ENCODE data around the gene TRAPPC2. TPM values are rescaled to one million over a fixed set of nuclear protein-coding genes. Genes with fewer than 3 reads are reported as not detected.
"Not testable (repeated sequence)": the region's sequence is repeated elsewhere in the genome, so short reads cannot be mapped to it uniquely, and the experiment has no call there.

Gene TRAPPC2
- total RNA-seq, 1 donor from 2014 or later: 7.1 TPM

DNA sequence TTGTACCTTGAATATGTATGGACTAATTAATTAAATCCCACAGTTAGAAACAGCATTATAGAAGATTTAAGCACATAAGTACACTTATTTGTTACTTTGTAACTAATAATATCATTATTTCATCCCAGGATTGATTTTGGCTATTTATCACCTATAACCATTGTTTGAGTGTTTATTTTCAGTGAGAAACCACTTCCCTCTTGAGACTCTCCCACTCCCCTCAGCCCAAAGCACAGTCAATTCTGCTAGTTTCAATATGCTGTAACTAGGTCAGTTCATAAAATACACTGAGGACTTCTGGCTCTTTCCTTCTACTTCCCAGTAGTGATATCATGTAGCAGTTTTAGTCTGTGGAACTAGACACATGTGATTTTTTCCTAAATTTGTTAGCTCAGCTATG lies 16.4 kb upstream of the TRAPPC2 start:
- ATAC-seq (no peak), DNase-seq (ENCODE audit: missing footprints) (no peak)
- intact Hi-C loops (cut with DNase I): no loop called here

DNA sequence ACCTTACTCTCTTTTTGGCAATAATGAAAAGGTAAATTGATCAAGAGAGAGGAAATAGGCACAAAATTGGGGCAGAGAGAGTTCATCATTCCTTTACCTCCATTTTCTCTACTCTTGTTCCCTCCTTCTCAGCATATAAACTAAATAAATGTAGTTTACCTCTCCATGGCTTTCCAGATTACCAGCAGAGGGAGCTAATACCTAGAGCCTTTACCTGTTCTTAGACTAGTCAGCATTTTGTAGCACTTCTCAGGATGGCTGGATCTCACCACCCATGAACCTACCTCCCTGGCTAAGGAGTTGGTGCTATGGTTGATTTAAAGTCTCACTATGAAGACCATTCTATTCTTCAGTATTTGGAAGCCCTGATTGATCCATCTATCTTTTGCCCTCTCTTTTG lies 15.8 kb upstream of the TRAPPC2 start:
- intact Hi-C loops (cut with DNase I): no loop called here
- no peak for ATAC-seq

DNA sequence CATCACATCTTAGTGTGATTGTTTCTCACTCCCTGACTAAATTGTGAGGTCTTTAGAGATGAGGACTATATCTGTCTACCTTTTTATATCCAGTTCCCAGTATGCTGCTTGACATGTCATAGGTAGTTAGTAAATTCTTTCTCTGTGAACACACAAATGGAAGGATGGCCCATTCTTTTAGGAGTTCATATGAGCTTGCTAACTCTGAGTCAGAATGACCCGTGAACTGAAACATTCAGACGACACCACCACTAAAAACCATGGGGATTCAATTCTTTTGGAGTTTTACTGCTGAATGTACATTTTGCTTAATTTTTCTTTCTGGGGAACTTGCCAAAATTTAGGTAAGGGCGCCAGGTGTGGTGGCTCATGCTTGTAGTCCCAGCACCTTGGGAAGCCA lies 14.1 kb upstream of the TRAPPC2 start:
- no peak for DNase-seq (ENCODE audit: missing footprints)
- no peak for ATAC-seq
- intact Hi-C loops (cut with DNase I): loop anchor here (2.0 kb wide), 2 partner anchors 90 to 282 kb away; no protein-coding TSS in a partner anchor

More for the DNA sequence above, 15.8 kb upstream of the TRAPPC2 start:
- DNase-seq (ENCODE audit: missing footprints): no peak

DNA sequence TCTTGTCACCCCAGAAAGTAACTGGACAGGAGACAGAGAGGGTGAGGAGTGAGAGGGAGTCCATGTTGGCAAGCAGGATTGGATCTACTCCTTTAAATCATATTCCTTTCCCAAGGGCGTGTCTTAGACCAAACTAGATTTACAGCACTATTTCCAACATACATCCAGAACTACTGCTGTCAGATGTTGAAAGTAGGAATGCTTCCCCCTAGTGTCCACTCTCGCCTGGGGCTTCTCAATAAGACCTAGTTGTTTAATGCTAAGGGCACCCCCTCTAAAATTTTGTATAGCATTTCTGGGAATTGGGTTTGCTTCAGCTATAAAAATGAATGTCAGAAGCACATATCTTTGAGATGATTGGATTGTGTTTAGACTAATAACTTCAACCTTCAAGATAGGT lies 13.4 kb upstream of the TRAPPC2 start:
- ATAC-seq (no peak), DNase-seq (ENCODE audit: missing footprints) (no peak)
- intact Hi-C loops (cut with DNase I): loop anchor here (2.0 kb wide), 2 partner anchors 89 to 283 kb away; no protein-coding TSS in a partner anchor

DNA sequence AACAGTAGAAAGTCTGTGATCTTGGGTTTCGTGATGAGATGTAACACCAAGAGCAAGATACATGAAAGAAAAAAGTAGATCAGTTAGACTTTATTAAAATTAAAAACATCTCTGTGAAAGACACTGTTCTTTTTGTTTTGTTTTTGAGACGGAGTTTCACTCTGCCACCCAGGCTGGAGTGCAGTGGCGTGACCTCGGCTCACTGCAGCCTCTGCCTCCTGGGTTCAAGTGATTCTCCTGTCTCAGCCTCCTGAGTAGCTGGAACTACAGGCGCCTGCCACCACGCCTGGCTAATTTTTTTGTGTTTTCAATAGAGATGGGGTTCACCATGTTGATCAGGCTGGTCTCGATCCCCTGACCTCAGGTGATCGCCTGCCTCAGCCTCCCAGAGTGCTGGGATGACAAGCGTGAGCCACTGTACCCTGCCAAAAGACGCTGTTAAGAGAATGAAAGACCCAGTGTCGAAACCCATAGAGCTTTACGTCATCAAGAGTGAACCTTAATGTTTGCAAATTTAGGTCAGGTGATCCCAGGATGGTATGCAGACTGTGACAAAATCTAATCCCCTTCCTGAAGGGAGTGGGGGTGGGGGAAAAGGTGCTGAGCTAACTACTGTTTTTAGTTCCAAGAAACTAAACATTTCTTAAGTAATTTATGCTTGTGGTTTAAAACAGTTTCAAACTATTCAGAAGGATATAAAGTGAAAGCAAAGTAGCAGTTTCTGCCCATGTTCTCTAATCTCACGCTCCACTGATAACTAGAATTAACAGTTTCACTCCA lies 8.2 kb upstream of the TRAPPC2 start:
- ATAC-seq (no peak), DNase-seq (ENCODE audit: missing footprints) (no peak)
- intact Hi-C loops (cut with DNase I): no loop called here

DNA sequence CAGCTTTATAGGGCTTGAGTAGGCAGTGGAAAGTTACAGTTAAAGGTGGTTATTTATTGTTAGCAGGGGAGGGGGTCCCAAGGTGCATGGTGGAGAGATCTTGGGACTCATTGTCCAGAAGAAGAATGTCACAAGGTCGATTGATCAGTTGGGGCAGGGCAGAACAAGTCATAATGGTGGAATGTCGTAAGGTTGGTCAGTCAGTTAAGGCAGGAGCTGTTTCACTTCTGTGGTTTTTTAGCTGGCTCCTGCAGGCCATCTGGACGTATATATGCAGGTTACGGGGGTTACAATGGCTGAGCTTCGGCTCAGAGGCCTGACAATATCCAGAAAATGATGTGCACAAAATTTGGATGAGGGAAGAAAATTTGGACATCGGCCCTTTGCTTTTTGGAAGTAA lies 7.3 kb upstream of the TRAPPC2 start:
- DNase-seq (ENCODE audit: missing footprints) (no peak), ATAC-seq (no peak)
- intact Hi-C loops (cut with DNase I): no loop called here

DNA sequence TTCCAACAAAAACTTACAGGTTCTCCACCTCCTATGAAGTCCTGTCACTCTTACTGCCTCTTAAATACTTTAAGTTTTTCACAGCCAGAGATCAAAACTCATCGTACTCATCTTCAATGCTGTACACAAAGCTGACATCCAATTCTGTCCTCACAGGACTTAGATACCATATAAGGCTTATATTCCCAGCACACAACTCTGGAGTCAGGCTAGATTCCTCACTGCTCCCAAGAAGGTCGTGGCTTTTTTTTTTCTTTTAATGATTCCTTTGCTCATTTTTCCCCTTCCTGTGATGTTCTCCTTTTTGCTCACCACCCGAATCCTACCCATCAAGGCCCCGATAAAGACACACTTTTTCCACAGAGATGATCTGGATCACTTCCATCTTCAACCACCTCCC lies 914 bp downstream of the TRAPPC2 start:
- no peak for DNase-seq (ENCODE audit: missing footprints)
- intact Hi-C loops (cut with DNase I): loop anchor here (5.0 kb wide), 2 partner anchors 41 to 71 kb away; no protein-coding TSS in a partner anchor
- no peak for ATAC-seq

DNA sequence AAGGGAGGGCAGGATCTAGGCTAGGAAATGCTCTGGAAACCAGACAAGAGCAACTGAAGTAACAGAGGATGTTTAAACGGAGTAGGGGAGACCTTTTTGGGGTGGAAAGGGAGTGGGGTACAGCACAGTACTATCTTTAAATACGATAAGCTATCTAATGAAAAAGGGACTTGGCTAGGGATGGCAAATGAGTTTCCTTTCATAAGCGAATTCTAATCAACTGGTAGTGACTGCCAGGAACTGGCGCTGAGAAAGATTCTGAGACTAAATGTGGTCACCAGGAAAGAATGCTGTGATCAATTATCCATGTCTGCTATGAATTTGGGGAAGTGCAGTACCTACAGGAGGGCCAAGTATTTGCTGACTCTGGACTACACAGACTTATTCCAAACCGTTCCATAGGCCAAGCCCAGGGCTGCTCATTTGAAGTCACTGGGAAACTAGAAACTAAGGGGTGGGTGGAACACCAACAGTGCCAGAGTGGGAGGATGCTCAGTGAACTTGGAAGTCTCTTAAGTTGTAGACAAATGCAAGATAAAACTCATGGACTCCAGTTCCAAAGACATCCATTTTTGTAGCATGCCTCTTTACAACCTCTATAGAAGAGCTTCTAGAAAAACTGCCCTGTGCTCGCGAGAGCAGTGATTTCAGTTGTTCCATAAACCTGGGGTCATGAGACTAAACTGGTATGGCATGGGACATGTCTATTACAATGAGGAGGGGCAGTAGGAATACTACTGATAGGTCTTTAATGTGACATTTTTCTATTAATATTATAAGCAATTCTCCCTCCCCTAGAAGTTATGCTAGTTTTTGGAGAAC lies 2.0 kb downstream of the TRAPPC2 start:
- no peak for ATAC-seq
- DNase-seq (ENCODE audit: missing footprints): no peak
- intact Hi-C loops (cut with DNase I): loop anchor here (5.0 kb wide), 2 partner anchors 40 to 70 kb away; no protein-coding TSS in a partner anchor

DNA sequence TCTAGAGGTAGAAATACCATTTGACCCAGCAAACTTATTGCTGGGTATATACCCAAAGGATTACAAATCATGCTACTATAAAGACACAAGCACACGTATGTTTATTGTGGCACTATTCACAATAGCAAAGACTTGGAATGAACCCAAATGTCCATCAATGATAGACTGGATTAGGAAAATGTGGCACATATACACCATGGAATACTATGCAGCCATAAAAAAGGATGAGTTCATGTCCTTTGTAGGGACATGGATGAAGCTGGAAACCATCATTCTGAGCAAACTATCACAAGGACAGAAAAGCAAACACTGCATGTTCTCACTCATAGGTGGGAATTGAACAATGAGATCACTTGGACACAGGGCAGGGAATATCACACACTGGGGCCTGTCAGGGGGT lies 3.9 kb downstream of the TRAPPC2 start:
- not testable (repeated sequence) for ATAC-seq; DNase-seq (ENCODE audit: missing footprints)
- intact Hi-C loops (cut with DNase I): loop anchor here (5.0 kb wide), 2 partner anchors 38 to 68 kb away; no protein-coding TSS in a partner anchor

DNA sequence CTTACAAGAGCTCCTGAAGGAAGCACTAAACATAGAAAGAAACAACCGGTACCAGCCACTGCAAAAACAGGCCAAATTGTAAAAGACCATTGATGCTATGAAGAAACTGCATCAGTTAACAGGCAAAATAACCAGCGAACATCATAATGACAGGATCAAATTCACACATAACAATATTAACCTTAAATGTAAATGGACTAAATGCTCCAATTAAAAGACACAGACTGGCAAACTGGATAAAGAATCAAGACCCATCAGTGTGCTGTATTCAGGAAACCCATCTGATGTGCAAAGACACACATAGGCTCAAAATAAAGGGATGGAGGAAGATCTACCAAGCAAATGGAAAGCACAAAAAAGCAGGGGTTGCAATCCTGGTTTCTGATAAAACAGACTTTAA lies 7.8 kb downstream of the TRAPPC2 start:
- DNase-seq (ENCODE audit: missing footprints); intact Hi-C loops (cut with DNase I); ATAC-seq: not testable (repeated sequence)

DNA sequence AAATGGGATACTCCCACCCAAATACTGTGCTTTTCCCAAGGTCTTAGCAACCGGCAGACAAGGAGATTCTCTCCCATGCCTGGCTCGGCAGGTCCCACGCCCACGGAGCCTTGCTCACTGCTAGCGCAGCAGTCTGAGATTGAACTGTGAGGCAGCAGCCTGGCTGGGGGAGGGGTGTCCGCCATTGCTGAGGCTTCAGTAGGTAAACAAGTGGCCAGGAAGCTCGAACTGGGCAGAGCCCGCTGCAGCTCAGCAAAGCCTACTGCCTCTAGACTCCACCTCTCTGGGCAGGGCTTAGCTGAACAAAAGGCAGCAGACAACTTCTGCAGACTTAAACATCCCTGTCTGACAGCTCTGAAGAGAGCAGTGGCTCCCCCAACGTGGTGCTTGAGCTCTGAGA lies 9.5 kb downstream of the TRAPPC2 start:
- DNase-seq (ENCODE audit: missing footprints); ATAC-seq; intact Hi-C loops (cut with DNase I): not testable (repeated sequence)

DNA sequence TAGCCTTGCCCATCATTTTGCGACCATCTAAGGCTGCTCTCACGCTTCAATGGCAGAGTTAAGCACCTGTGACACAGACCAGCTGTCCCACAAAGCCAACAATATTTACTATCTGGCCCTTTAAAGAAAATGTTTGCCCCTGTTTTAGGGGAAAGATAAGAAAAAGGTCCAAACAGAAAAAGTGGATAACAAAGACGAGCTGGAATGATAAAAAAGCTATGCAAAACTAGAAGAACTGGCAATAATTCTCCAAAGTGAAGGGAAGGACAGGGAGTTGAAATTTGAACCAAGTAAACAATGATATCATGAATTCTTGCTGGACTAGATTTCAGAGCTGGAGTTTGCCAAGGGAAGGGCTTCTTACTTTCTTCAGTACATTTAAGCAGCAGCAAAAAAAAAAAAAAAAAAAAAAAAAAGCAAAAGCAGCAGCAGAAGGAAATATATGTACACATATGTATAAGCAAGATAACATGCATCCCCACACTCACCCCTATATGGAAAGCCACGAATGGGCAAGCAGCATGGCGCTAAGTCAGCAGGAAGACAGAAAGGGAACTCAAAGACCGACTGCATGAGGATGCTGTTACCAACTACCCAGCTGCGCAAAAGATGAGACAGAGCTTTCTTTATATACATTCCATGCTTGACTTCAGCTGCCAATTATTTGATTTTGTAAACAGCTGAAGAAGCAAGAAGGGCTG lies 12.5 kb downstream of the TRAPPC2 start:
- intact Hi-C loops (cut with DNase I): no loop called here
- ATAC-seq (no peak), DNase-seq (ENCODE audit: missing footprints) (no peak)

DNA sequence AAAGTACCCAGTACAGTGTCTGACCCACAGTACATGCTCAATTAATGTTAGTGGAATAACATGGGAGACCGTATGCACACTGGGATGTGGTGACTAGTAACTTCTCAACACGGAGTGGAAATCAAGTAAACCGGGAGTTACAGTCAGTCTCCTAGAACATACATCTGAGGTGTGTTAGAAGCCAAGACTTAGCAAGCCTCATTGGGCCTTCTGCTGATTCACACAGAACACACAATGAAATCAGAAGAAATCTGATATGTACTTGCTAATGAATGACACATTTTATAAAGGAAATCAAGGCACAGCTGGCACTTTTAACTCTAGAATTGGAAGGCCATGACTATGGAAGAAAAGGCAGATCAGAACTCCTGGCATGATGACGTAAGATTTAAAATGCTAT lies 13.0 kb downstream of the TRAPPC2 start:
- ATAC-seq (no peak), DNase-seq (ENCODE audit: missing footprints) (no peak)
- intact Hi-C loops (cut with DNase I): no loop called here

DNA sequence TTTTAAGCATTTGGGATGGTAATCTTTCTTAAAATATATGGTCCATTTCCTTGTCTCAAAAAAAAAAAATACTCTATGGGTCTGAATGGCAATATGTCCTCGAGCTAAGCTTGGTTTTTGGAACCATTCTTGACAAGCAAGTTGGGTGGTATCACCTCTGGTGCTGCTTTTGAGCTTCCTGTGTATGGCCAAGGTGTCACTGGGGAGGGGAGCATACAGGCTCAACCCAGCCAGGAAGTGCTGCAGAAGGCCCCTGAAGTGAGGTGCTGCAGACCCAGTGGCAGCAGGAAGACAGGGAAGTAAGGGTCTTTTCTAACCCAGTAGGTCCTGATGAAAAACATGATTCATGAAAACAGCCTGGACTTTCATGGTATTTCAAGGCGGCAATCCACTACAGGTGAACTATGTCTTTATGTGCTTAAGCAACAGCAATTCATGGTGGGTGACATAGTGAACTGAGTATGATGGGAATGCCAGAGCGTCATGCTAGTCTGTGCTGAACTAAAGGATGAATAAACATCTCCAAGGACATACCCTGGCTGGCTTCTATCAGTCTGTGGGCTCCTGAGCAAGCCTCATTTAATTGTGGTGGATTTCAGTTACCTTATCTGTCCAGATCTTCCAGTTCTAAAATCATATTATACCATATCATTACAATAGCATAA lies 15.1 kb downstream of the TRAPPC2 start:
- DNase-seq (ENCODE audit: missing footprints): no peak
- intact Hi-C loops (cut with DNase I): no loop called here
- ATAC-seq: no peak

DNA sequence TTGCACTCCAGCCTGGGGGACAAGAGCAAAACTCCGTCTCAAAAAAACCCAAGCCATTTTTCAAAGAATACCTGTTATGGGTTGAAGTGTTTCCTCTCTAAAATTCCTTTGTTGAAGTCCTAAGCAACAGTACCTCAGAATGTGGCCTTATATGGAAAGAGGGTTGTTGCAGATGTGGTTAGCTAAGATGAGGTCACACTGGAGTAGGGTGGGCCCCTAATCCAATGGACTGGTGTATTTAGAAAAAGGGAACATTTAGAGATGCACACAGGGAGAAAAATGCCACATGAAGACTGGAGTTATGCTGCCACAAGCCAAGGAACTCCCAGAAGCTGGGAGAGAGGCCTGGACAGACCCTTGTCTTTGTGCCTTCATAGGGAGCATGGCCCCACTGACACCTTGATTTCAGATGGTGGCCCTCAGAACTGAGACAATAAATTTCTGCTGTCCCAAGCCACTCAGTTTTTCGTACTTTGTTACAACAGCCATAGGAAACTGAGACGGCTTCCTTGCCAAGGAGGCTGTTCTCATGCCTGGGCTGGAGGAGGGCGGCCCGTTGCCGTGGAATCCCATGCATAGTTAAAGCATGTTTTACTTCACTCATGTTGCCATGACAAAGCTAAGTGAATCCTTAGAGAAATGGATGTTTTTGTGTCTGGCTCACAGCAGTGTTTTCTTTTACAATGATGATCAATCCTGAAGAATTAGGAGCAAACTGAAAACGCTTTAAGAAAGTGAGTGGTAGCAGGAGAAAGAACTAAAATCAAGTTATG lies 16.5 kb downstream of the TRAPPC2 start:
- DNase-seq (ENCODE audit: missing footprints) (no peak), ATAC-seq (peak; percentile 70)
- intact Hi-C loops (cut with DNase I): no loop called here

DNA sequence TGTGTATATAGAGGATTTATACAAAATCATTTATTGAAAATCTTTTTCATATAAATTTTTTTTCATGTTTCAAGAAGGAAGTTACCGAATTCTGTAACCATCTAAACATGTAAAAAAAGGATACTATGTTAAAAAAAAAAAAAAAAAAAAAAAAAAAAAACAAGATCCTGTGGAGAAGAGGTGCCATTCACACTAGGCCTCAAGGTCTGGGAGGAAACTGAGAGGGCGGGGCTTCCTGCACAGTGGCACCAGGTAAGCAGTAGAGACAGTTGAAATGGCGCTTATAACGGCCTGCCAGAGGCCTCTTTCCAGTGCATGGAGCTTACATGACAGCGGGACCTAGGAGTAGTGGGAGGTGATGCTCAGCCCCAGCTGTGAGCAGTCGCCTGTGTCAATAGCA lies 17.5 kb downstream of the TRAPPC2 start:
- DNase-seq (ENCODE audit: missing footprints) (no peak), ATAC-seq (no peak)
- intact Hi-C loops (cut with DNase I): no loop called here

DNA sequence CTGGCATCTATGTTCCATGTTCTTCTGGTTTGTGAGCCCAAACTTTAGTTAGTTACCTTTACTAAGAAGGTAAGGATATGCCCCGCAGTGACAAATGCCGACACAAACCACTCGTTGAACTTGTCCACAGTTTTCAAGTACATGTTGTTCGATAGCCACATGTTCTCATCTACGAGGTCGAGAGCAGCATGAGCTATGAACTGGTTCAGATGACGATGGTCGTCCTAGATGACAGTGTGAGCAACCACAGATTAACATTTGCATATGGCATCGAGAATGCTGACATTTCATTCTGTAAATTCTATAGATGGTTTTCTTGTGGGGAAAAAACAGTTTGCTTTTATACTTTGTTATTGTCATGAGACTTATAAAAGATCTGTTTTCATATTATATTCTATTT lies 18.0 kb downstream of the TRAPPC2 start:
- no peak for ATAC-seq
- intact Hi-C loops (cut with DNase I): no loop called here
- no peak for DNase-seq (ENCODE audit: missing footprints)

DNA sequence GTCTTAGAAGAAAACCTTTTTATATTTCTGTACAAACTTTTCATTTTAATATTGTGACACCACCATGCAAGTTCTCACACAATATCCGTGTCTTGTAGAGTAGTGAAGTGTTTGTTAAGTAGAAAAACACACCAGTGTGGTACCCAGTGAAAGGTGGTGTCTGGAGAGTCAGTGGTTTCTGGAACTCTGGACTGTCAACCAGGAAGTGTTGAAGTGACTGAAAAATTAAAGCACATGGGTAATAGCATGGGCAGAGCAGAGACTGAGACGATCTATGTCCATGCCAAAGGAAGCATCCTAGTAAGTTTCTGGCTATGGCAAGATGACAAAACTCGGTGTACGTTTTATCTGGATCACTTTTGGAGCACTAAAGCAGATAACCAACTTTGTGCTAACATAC lies 23.3 kb downstream of the TRAPPC2 start:
- intact Hi-C loops (cut with DNase I): no loop called here
- ATAC-seq (no peak), DNase-seq (ENCODE audit: missing footprints) (no peak)

All from Right ventricle myocardium inferior (tissue), 1 donor.